KMS-11 (cell line): ENCODE results near the gene ULK1.

Experiments used
- H2AFZ ChIP-seq: fragments of 200-600 bp; sonication (generic); 2 replicates; pipeline ENCODE4 v1.6.1; 2016; ENCODE audit warnings: antibody characterized with exemption, mixed run types, low read depth
- H3K27ac ChIP-seq: fragments of 200-600 bp; sonication (generic); 2 replicates; pipeline ENCODE4 v1.6.1; 2016; ENCODE audit warnings: mild to moderate bottlenecking, mixed run types
- H3K27me3 ChIP-seq: fragments of 200-600 bp; sonication (generic); 2 replicates; pipeline ENCODE4 v1.6.1; 2017; ENCODE audit warnings: mild to moderate bottlenecking, low read depth, mixed run types, moderate library complexity; ENCODE audit not compliant: insufficient read depth
- H3K36me3 ChIP-seq: fragments of 200-600 bp; sonication (generic); 2 replicates; pipeline ENCODE4 v1.6.1; 2017; ENCODE audit warnings: mild to moderate bottlenecking, mixed run types; ENCODE audit not compliant: insufficient read depth
- H3K4me1 ChIP-seq: fragments of 200-600 bp; sonication (generic); 2 replicates; pipeline ENCODE4 v1.6.1; 2016; ENCODE audit warnings: mild to moderate bottlenecking, low read depth, mixed run types; ENCODE audit not compliant: poor library complexity, severe bottlenecking
- H3K4me2 ChIP-seq: fragments of 200-600 bp; sonication (generic); 2 replicates; pipeline ENCODE4 v1.7.0; 2016; ENCODE audit warnings: mild to moderate bottlenecking, mixed run types
- H3K4me3 ChIP-seq: fragments of 200-600 bp; sonication (generic); IDR thresholded peaks from 2 replicates; pipeline ENCODE4 v1.6.1; 2017; ENCODE audit warnings: low read depth, low read length, mixed read lengths; ENCODE audit not compliant: insufficient read depth
- H3K79me2 ChIP-seq: fragments of 200-600 bp; sonication (generic); 2 replicates; pipeline ENCODE4 v1.6.1; 2016; ENCODE audit warnings: low read depth, mixed run types; ENCODE audit not compliant: insufficient read depth
- H3K9ac ChIP-seq: fragments of 200-600 bp; sonication (generic); 2 replicates; pipeline ENCODE4 v1.6.1; 2016; ENCODE audit warnings: mild to moderate bottlenecking, mixed run types
- H4K20me1 ChIP-seq: fragments of 200-600 bp; sonication (generic); 2 replicates; pipeline ENCODE4 v1.6.1; 2016; ENCODE audit warnings: mild to moderate bottlenecking, mixed run types; ENCODE audit not compliant: insufficient read depth
- CTCF ChIP-seq: fragments of 200-600 bp; sonication (generic); conservative IDR thresholded peaks from 2 replicates; pipeline ENCODE4 v1.6.1; 2017; ENCODE audit warnings: low read depth, mild to moderate bottlenecking, antibody characterized with exemption, low read length, moderate library complexity, mixed read lengths

The ULK1 gene

GRCh38 chr12:131911028-131911650 is 16.7 kb downstream of the ULK1 start:
- H3K27ac ChIP-seq, result no peak overlapping the region
- H3K4me3 ChIP-seq, result no peak overlapping the region
- H3K36me3 ChIP-seq, result no peaks in the 10 kb centered on the region
- H3K4me1 ChIP-seq, result no peaks in the 10 kb centered on the region
- no peaks in the 10 kb centered on the region for H3K79me2 ChIP-seq
- H2AFZ ChIP-seq, result no peak overlapping the region
- no peak for TF ChIP-seq CTCF
- H4K20me1 ChIP-seq, result no peaks in the 10 kb centered on the region
- H3K4me2 ChIP-seq, result no peak overlapping the region
- no peak overlapping the region for H3K9ac ChIP-seq
- H3K27me3 ChIP-seq, result no peaks in the 10 kb centered on the region

- Histone ChIP-seq H2AFZ (no peak overlapping the region), H3K36me3 (no peaks in the 10 kb centered on the region), H3K4me2 (no peak overlapping the region), H3K79me2 (no peaks in the 10 kb centered on the region), H3K27ac (no peak overlapping the region), H3K4me3 (no peak overlapping the region), H3K4me1 (no peaks in the 10 kb centered on the region), H4K20me1 (no peaks in the 10 kb centered on the region), H3K9ac (no peak overlapping the region), H3K27me3 (no peaks in the 10 kb centered on the region)
- TF ChIP-seq CTCF, result no peak
Measured at GRCh38 chr12:131911851-131912477, 17.5 kb downstream of the ULK1 start.

GRCh38 chr12:131912518-131913274 is 18.3 kb downstream of the ULK1 start:
- Histone ChIP-seq H4K20me1 (no peaks in the 10 kb centered on the region), H3K36me3 (no peaks in the 10 kb centered on the region), H3K27ac (no peak overlapping the region), H3K27me3 (no peaks in the 10 kb centered on the region), H3K4me1 (no peaks in the 10 kb centered on the region), H3K4me3 (no peak overlapping the region), H3K79me2 (no peaks in the 10 kb centered on the region), H3K9ac (no peak overlapping the region), H2AFZ (no peak overlapping the region), H3K4me2 (no peak overlapping the region)
- TF ChIP-seq CTCF, result no peak

- TF ChIP-seq CTCF, result no peak
- no peaks in the 10 kb centered on the region for H3K36me3 ChIP-seq
Measured at GRCh38 chr12:131913666-131914065, 19.2 kb downstream of the ULK1 start.

More at GRCh38 chr12:131913666-131914065, 19.2 kb downstream of the ULK1 start:
- Histone ChIP-seq H3K9ac (no peak overlapping the region), H3K4me2 (no peak overlapping the region), H3K79me2 (no peaks in the 10 kb centered on the region), H3K27me3 (no peaks in the 10 kb centered on the region), H3K4me1 (no peaks in the 10 kb centered on the region), H3K27ac (no peak overlapping the region), H4K20me1 (no peaks in the 10 kb centered on the region), H2AFZ (no peak overlapping the region), H3K4me3 (no peak overlapping the region)
